ENCODE results near the gene TSPAN4. TPM values are rescaled to one million over a fixed set of nuclear protein-coding genes. Genes with fewer than 3 reads are reported as not detected.

The TSPAN4 gene
- total and polyA plus RNA-seq, 10 of the 15 experiments (the other 5 are each of a cell fraction or from before 2014, with no cell fraction given): 0.37 to 14.0 (median 8.5) TPM; not detected in 1

GRCh38 chr11:911031-911889, 68.6 kb downstream of the TSPAN4 start (continued):
- TF ChIP-seq ZBTB40 (IDR thresholded peaks at IDR 0.05; ENCODE audit: borderline replicate concordance) (no peak), SUPT20H (IDR thresholded peaks at IDR 0.05; ENCODE audit: borderline replicate concordance, control insufficient read depth, low read depth, low read length) (no peak), NBN (IDR thresholded peaks at IDR 0.05) (0 out of 2 replicates have a peak, but pooled peaks have one; percentile 21), SUZ12 (IDR thresholded peaks at IDR 0.05; ENCODE audit: unreplicated experiment) (no peak), ELK1 (IDR thresholded peaks at IDR 0.05; ENCODE audit: low read depth, low read length) (no peak), ATF7 (IDR thresholded peaks at IDR 0.05; ENCODE audit: low read depth) (no peak), GABPA (IDR thresholded peaks at IDR 0.05; ENCODE audit: low read depth) (no peak), WRNIP1 (IDR thresholded peaks at IDR 0.05; ENCODE audit: borderline replicate concordance, low read depth, low read length) (no peak), SREBF1 (IDR thresholded peaks at IDR 0.05; ENCODE audit: low read length) (peak; percentile 53), NR2F1 (conservative IDR thresholded peaks at IDR 0.05) (peak; percentile 35; the same call in 1 of the 2 replicates), ZZZ3 (IDR thresholded peaks at IDR 0.05; ENCODE audit: control insufficient read depth, insufficient read length, low read depth) (no peak), ZNF207 (IDR thresholded peaks at IDR 0.05; ENCODE audit: borderline replicate concordance) (peak; percentile 35; the same call in 1 of the 2 replicates), NKRF (conservative IDR thresholded peaks at IDR 0.05) (peak; percentile 39; the same call in 1 of the 2 replicates), DPF2 (IDR thresholded peaks at IDR 0.05) (peak; percentile 44), CBX3 (IDR thresholded peaks at IDR 0.05; ENCODE audit: borderline replicate concordance, low read depth) (no peak), BHLHE40 (IDR thresholded peaks at IDR 0.05; ENCODE audit: borderline replicate concordance in 1 of 2, low read depth in 2 of 2, low read length in 1 of 2) (peak in 1 of 2 experiments; percentile 73; a peak in 2 of 4 replicates), TARDBP (IDR thresholded peaks at IDR 0.05; ENCODE audit: borderline replicate concordance) (no peak), ESRRA (IDR thresholded peaks at IDR 0.05; ENCODE audit: low read length) (no peak), SKIL (IDR thresholded peaks at IDR 0.05; ENCODE audit: low read depth, poor library complexity, severe bottlenecking) (no peak)
